ENCODE data around the gene PTRH2.

The PTRH2 gene

GRCh38 chr17:59696682-59697277, 10.4 kb downstream of the PTRH2 start:
- DNase-seq (ENCODE audit: low read depth, low spot score), result no peak
- in situ Hi-C loops (cut with HindIII; ENCODE audit: low sequenced_read_pairs), result no loop called here
- TF ChIP-seq CTCF (IDR thresholded peaks at IDR 0.05; ENCODE audit: low read depth, low read length), result no peak
- no peak overlapping the region for H3K4me3 ChIP-seq (ENCODE audit: low read depth, low read length)

GRCh38 chr17:59695945-59696681, 11.1 kb downstream of the PTRH2 start:
- H3K4me3 ChIP-seq (ENCODE audit: low read depth, low read length), result no peak overlapping the region
- no peak for DNase-seq (ENCODE audit: low read depth, low spot score)

GRCh38 chr17:59694344-59694743, 12.9 kb downstream of the PTRH2 start:
- in situ Hi-C loops (cut with HindIII; ENCODE audit: low sequenced_read_pairs), result no loop called here

More at GRCh38 chr17:59695945-59696681, 11.1 kb downstream of the PTRH2 start:
- in situ Hi-C loops (cut with HindIII; ENCODE audit: low sequenced_read_pairs), result no loop called here
- no peak for TF ChIP-seq CTCF (IDR thresholded peaks at IDR 0.05; ENCODE audit: low read depth, low read length)

GRCh38 chr17:59693582-59693981, 13.6 kb downstream of the PTRH2 start:
- no peak overlapping the region for H3K4me3 ChIP-seq (ENCODE audit: low read depth, low read length)
- no peak for TF ChIP-seq CTCF (IDR thresholded peaks at IDR 0.05; ENCODE audit: low read depth, low read length)
- DNase-seq (ENCODE audit: low read depth, low spot score), result no peak
- in situ Hi-C loops (cut with HindIII; ENCODE audit: low sequenced_read_pairs), result no loop called here

More at GRCh38 chr17:59694344-59694743, 12.9 kb downstream of the PTRH2 start:
- TF ChIP-seq CTCF (IDR thresholded peaks at IDR 0.05; ENCODE audit: low read depth, low read length), result no peak
- H3K4me3 ChIP-seq (ENCODE audit: low read depth, low read length), result no peak overlapping the region
- DNase-seq (ENCODE audit: low read depth, low spot score), result no peak

- no peak for TF ChIP-seq CTCF (IDR thresholded peaks at IDR 0.05; ENCODE audit: low read depth, low read length)
- no peak for DNase-seq (ENCODE audit: low read depth, low spot score)
- no peak overlapping the region for H3K4me3 ChIP-seq (ENCODE audit: low read depth, low read length)
- in situ Hi-C loops (cut with HindIII; ENCODE audit: low sequenced_read_pairs), result no loop called here
Observed at GRCh38 chr17:59688496-59688895, 18.7 kb downstream of the PTRH2 start.

GRCh38 chr17:59688008-59688407, 19.2 kb downstream of the PTRH2 start:
- in situ Hi-C loops (cut with HindIII; ENCODE audit: low sequenced_read_pairs), result no loop called here
- no peak for DNase-seq (ENCODE audit: low read depth, low spot score)
- no peak for TF ChIP-seq CTCF (IDR thresholded peaks at IDR 0.05; ENCODE audit: low read depth, low read length)
- H3K4me3 ChIP-seq (ENCODE audit: low read depth, low read length), result no peak overlapping the region
